ENCODE measurements around the gene CYP4A11.
A peak's percentile ranks its signal among the peaks of the same experiment; 100 is the strongest.
"Not testable (repeated sequence)": the region's sequence is repeated elsewhere in the genome, so short reads cannot be mapped to it uniquely, and the experiment has no call there.

CYP4A11 gene, protein sequence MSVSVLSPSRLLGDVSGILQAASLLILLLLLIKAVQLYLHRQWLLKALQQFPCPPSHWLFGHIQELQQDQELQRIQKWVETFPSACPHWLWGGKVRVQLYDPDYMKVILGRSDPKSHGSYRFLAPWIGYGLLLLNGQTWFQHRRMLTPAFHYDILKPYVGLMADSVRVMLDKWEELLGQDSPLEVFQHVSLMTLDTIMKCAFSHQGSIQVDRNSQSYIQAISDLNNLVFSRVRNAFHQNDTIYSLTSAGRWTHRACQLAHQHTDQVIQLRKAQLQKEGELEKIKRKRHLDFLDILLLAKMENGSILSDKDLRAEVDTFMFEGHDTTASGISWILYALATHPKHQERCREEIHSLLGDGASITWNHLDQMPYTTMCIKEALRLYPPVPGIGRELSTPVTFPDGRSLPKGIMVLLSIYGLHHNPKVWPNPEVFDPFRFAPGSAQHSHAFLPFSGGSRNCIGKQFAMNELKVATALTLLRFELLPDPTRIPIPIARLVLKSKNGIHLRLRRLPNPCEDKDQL

DNA sequence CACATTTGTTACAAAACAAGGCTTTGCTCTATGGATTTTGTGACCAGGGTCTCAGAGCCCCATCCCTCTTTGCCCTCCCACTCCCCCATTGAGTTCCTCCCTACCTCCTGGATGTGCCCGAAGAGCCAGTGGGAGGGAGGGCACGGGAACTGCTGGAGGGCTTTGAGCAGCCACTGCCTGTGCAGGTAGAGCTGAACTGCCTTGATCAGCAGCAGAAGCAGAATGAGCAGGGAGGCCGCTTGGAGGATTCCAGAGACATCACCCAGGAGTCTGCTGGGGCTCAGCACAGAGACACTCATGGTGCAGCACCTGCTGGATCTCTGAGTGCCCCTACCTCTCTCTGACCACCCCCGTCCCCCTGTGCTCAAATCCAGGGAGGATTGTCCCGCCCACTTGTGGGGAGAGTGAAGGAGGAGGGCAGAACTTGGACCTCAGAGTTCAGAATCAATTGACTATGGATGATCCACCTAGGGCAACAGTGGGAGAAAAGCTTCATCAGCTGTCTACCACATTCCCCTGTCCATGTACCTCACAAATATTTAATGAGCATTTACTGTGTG lies at the start of gene CYP4A11:
Gene CYP4A11 (minus strand): TSS at position 342 of the 560 bp plus-strand sequence. CDS start 43 bp downstream, at position 299.
- no peak for DNase-seq

- not testable (repeated sequence) for DNase-seq
These were observed 49.3 kb upstream of the CYP4A11 start for GRCh38 chr1:46990541-46990940.

DNA sequence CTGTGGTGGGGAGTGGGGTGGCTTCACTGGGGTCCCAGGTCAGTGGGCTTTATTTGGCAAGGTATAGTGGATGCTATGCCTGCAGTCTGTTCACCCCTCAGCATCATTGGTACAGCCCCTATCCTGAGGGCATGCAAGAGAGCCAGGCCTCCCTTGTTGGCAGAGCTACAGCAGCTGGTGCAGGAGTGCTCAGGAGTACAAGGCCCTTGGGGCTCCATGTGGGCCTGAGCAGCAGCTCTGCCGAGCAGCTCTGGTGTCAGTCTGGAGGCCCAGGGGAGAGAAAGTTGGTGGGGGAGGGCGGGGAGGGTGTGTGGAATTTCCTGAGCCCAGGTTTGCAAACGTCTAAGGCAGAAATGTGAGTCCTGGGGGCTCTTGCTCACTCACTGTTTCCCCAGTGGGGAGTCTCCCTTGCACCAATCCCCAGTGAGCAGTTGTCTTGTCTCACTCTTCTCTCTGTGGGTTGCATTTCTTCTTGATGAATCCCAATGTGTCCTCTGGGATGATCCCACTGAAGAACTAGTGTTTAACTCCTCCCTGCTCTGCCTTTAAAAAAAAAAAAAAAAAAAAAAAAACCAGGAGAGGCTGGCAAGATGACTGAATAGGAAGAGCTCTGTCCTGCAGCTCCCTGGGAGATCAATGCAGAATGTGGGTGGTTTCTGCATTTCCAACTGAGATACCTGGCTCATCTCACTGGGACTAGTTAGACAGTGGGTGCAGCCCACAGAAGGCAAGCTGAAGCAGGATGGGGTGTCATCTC lies 42.7 kb upstream of the CYP4A11 start:
- DNase-seq = no peak

DNA sequence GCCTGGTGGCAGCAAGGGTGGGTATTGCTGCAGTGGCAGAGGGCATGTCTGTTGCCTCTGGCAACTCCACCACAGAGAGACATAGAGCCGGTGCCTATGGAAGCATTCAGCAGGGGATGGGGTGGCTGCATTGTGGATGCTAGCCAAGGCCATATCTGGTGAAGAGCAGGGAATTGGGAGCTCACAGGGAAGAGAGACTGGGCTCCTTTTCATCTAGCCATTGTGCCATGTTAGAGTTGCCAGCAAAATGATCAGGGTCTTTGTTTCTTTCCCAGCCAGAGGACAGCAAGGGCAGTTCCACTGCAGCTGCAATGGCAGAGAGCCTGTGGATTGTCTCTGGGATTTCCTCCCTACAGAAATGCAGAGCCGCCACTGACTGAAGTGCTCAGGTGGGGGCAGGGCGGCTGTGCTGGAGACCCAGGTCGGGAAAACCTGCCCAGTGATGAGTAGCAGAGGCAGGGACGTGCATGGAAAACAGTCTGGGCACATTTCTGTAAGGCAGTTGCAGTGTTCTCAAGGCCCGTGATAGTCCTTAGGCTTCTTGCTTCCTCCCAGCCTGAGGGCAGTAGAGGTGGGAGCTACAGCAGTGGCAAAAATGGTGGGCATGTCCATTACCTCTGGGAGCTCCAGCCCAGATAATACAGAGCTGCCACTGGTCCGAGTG lies 42.0 kb upstream of the CYP4A11 start:
- peak in 1 of 14 donors; percentile 31 for DNase-seq

DNA sequence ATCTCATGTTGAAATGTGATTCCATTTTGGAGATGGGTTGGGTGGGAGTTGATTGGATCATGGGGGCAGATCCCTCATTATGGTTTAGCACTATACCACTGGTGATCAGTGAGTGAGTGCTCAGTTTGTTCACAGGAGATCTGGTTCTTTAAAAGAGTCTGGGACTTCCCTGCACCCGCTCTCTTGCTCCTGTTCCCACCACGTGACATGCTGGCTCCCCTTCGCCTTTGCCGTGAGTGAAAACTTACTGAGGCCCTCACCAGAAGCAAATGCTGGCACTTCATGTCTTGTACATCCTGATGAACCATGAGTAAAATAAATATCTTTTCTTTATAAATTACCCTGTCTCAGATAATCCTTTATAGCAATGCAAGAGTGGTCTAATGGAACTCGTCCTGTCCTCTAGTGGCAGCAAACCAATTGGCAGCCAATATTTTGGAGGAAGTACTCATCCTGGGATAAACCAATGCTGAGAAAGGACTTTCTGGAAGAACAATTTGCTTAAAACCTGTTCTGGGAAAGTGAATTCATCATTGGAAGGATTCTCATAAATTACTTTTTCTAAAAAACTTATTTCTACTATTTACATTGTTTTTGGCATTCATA lies 27.8 kb upstream of the CYP4A11 start:
- DNase-seq = no peak

- not testable (repeated sequence) for DNase-seq
These were observed 21.0 kb upstream of the CYP4A11 start for GRCh38 chr1:46962272-46962671.

- no peak for DNase-seq
These were observed 19.9 kb upstream of the CYP4A11 start for GRCh38 chr1:46961066-46961758.

- no peak for DNase-seq
These were observed 19.0 kb upstream of the CYP4A11 start for GRCh38 chr1:46960250-46960649.

- DNase-seq = not testable (repeated sequence)
These were observed 13.8 kb upstream of the CYP4A11 start for GRCh38 chr1:46955116-46955515.

DNA sequence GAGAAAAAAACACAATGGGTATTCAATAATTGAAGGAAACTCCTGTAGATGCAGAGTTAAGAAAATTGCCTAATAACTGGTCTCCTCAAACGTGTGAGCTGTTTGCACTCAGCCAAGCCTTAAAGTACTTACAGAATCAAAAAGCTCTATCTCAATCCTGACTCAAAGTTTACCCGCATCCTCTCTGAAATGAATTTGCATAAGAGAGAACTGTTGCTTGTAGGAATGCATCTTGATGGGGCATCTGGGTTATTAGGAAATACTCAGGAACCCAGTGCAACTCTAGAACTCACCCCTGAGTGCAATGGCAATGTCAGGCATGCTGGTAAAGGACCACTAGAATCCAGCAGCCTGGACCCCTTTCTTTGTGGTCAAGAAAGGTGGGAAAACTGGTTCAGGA lies 12.6 kb upstream of the CYP4A11 start:
- DNase-seq = not testable (repeated sequence)

DNA sequence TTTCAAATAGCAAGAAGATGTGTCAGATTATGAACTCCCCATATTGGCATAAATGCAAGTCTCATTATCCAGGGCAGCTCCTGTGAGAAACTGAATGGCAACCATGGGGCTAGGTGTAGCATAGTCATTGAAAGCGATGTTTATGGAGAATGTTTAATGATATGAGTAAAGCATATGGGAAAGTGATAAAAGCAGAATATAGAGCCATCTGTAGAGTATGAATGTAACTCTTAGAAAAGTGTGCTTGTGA lies 8.1 kb upstream of the CYP4A11 start:
- not testable (repeated sequence) for DNase-seq

- no peak for DNase-seq
These were observed 7.5 kb upstream of the CYP4A11 start for GRCh38 chr1:46948629-46949416.

DNA sequence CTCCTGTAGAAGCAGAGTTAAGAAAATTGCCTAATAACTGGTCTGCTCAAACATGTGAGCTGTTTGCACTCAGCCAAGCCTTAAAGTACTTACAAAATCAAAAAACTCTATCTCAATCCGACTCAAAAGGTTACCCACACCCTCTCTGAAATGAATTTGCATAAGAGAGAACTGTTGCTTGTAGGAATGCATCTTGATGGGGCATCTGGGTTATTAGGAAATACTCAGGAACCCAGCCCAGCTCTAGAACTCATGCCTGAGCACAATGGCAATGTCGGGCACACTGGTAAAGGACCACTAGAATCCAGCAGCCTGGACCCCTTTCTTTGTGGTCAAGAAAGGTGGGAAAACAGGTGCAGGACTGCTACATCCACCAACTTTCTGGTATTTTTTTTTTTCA lies 6.4 kb upstream of the CYP4A11 start:
- not testable (repeated sequence) for DNase-seq

DNA sequence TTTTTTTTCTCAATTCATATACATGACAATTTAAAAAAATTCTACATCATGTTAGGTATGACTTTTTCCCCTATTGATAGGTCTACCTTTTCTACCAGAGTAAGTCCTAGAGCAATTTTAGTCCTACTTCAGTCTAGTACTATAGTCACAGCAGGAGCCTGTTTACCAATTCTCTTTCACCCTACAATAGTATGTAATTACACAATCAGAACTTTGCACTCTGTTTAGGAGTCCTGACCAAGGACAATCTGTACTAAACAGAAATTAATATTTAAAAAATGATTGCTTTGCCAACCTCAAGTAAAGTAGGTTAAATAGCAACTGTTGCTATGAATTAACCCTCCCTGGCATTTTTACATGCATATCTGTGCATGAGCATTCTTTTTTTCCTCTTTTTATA lies 810 bp upstream of the CYP4A11 start:
- DNase-seq = no peak

GRCh38 chr1:46940307-46940706 lies 969 bp downstream of the CYP4A11 start:
- DNase-seq = no peak

DNA sequence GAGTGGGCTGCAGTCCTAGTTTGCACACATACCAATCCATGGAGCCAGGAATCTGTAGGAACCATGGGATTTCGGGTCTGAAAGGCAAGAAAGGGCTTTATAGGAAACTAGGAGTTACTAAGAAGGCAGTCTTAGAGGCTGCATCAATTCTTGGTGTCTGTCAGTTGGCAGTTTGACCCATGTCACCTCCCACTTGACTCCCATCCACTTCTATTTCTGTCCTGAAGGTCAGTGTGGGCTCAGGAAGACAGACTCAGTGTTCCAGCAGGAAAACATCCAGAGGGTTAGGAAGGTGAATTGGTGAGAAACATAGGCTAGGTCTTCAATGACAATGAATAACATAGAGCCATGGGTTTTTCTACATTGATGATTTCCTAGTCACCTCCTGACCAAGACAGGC lies 4.0 kb downstream of the CYP4A11 start:
- no peak for DNase-seq

GRCh38 chr1:46936788-46937187 lies 4.5 kb downstream of the CYP4A11 start:
- DNase-seq = no peak

DNA sequence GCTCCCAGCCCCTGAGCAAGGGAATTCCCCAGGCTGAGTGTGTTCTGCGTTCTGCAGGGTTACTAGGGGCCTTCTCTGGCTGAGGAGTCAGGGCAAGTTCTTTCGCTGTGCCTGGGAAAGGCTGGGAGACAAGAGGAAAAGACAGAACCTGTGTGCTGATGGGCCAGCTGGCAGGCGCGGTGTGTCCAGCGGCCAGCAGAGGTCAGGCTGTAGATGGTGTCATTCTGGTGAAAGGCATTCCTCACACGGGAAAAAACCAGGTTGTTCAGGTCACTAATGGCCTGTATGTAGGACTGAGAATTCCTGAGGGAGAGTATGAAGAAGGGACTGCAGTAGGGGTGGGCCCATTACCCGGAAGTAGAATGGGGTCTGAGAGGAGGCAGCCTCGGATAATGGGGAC lies 6.4 kb downstream of the CYP4A11 start:
- not testable (repeated sequence) for DNase-seq

- not testable (repeated sequence) for DNase-seq
These were observed 9.3 kb downstream of the CYP4A11 start for GRCh38 chr1:46932020-46932419.

DNA sequence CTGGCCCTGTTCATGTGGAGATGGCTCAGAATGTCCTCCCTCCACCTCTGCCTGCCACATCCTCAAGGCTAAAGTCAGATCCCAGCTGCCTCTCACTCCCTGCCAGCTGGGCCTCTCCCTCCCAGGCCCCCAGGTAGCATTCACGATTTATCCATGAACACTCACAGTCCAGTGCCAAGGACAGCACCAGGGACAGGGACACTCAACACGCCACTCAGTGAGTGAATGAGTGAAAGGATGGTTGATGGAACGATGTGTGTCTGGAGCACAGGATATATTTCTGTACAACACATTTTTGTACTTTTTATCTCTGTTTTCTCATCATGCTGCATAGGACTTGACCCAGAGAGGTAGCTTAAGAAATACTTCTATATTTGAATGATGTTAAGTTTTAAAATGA lies 10.1 kb downstream of the CYP4A11 start:
- DNase-seq = no peak

DNA sequence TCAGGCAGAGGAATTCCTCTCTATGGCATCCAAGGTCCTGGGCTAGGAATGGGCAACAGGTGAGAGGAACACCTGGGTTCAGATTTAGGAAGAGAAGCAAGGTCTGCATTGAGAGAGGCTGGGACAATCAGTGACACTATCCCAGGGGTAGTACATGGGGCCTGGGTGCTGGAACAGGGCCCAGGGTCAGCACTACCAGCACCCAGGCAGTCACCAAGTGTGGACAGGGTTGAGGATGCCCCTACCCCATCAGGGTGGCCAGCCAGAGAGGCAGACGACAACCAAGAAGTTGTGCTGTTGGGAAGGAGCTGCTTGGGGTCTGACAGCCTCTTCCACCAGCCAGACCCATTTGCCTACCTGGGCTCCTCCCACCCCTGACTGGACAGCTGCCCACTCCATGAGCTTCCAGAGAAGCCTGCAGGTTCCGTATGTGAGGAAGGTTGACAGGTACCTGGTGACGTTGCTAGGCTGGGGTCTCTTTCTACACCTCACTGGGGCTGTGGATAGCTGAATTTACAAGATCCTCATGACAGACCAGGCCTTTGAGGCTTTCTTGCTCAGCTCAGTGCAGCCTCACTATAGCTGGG lies 13.9 kb downstream of the CYP4A11 start:
- DNase-seq = no peak
